SU-DHL-6 (cell line): ENCODE measurements around the gene DNAJC24.

Experiments
- EZH2phosphoT487 ChIP-seq: fragments of 200-600 bp; sonication (generic), shearing (Covaris generic); conservative IDR thresholded peaks from 2 replicates; pipeline ENCODE4 v1.6.1; 2018; ENCODE audit warnings: mild to moderate bottlenecking, antibody characterized with exemption, low read length, moderate library complexity, mixed read lengths
- TF ChIP-seq, protein P1 (sequence below): fragments of 200-600 bp; sonication (generic); IDR thresholded peaks from one replicate; pipeline ENCODE4 v1.5.1; 2017; ENCODE audit warnings: antibody characterized with exemption, mild to moderate bottlenecking, low read length, moderate library complexity; ENCODE audit not compliant: insufficient read depth, poor library complexity, severe bottlenecking

- TF ChIP-seq, protein P1, sequence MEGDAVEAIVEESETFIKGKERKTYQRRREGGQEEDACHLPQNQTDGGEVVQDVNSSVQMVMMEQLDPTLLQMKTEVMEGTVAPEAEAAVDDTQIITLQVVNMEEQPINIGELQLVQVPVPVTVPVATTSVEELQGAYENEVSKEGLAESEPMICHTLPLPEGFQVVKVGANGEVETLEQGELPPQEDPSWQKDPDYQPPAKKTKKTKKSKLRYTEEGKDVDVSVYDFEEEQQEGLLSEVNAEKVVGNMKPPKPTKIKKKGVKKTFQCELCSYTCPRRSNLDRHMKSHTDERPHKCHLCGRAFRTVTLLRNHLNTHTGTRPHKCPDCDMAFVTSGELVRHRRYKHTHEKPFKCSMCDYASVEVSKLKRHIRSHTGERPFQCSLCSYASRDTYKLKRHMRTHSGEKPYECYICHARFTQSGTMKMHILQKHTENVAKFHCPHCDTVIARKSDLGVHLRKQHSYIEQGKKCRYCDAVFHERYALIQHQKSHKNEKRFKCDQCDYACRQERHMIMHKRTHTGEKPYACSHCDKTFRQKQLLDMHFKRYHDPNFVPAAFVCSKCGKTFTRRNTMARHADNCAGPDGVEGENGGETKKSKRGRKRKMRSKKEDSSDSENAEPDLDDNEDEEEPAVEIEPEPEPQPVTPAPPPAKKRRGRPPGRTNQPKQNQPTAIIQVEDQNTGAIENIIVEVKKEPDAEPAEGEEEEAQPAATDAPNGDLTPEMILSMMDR: no peak
- no peak for TF ChIP-seq EZH2phosphoT487
Observed at GRCh38 chr11:31404614-31405013, 35.0 kb downstream of the DNAJC24 start.
